Lung (tissue), 16 donors: Measurements from ENCODE around the gene RBM39. TPM values are rescaled to one million over a fixed set of nuclear protein-coding genes. Genes with fewer than 3 reads are reported as not detected.
A peak's percentile ranks its signal among the peaks of the same experiment; 100 is the strongest.

Experiments
- ATAC-seq: fragments of 200-7000 bp; cut with Tn5 transposase; one replicate; pipeline ENCODE4 v1.9.1; 2020; ENCODE audit warnings: moderate number of reproducible peaks; ENCODE audit not compliant: insufficient read depth, low FRiP score
- DNase-seq, 3 donors: peaks; one replicate each; pipeline ENCODE4 v3.0.0-alpha.2; 2013 to 2017
- H3K27ac ChIP-seq, 2 donors: one replicate each; pipeline ENCODE4 v1.5.1; 2013; ENCODE audit warnings: mild to moderate bottlenecking in 2 of 2, moderate library complexity in 2 of 2, control low read depth in 1 of 2, inconsistent platforms in 1 of 2, low read depth in 1 of 2, low read length in 1 of 2
- H3K27me3 ChIP-seq, 3 donors: one replicate each; pipeline ENCODE4 v1.5.1; 2013; ENCODE audit warnings: low read length in 2 of 3; ENCODE audit not compliant: control insufficient read depth in 3 of 3, insufficient read depth in 3 of 3
- H3K36me3 ChIP-seq, 4 donors: one replicate each; pipeline ENCODE4 v1.5.1; 2013; ENCODE audit warnings: low read length in 4 of 4, mild to moderate bottlenecking in 1 of 4, moderate library complexity in 1 of 4; ENCODE audit not compliant: control insufficient read depth in 4 of 4, insufficient read depth in 4 of 4
- H3K4me1 ChIP-seq, 5 donors: one replicate each; pipeline ENCODE4 v1.5.1; 2013; ENCODE audit warnings: low read length in 5 of 5, mild to moderate bottlenecking in 2 of 5, moderate library complexity in 1 of 5; ENCODE audit not compliant: control insufficient read depth in 5 of 5, insufficient read depth in 5 of 5
- H3K4me3 ChIP-seq: one replicate; pipeline ENCODE4 v1.5.1; 2013; ENCODE audit warnings: mild to moderate bottlenecking, control low read depth, moderate library complexity
- H3K9ac ChIP-seq, 2 donors: one replicate each; pipeline ENCODE4 v1.5.1; 2013; ENCODE audit warnings: low read length in 2 of 2, control low read depth in 1 of 2; ENCODE audit not compliant: insufficient read depth in 1 of 2
- H3K9me3 ChIP-seq, 4 donors: one replicate each; pipeline ENCODE4 v1.5.1; 2013; ENCODE audit warnings: low read length in 3 of 4, mild to moderate bottlenecking in 1 of 4, moderate library complexity in 1 of 4; ENCODE audit not compliant: control insufficient read depth in 4 of 4, insufficient read depth in 3 of 4
- WGBS, 2 donors: extraction: QIAGEN DNeasy Blood & Tissue Kit; methylation state at CpG; one replicate each; pipeline ENCODE4 v1.1.7; 2013; 5-methylcytosine and 5-hydroxymethylcytosine counted together
- long read RNA-seq, 5 donors: transcript quantifications; one replicate each; lab custom pipeline, GENCODE V29; 2026
- polyA plus RNA-seq, 2 donors: library from polyadenylated mRNA; stranded (reverse); fragments of 200-250 nt; gene quantifications; one replicate each; pipeline ENCODE4 v1.2.1, GENCODE V29; 2013
- total RNA-seq, 2 donors: library from RNA; depleted of rRNA in 1 of 2; stranded (reverse); fragments of >200 nt in 1 of 2; gene quantifications; one replicate each; pipeline ENCODE4 v1.2.1, GENCODE V29; 2014 to 2021
- TF ChIP-seq, protein P1 (sequence below): IDR thresholded peaks from 2 replicates; pipeline ENCODE4 v1.5.1; 2012; ENCODE audit warnings: mild to moderate bottlenecking; ENCODE audit errors: control extremely low read depth, extremely low read depth
- donor health status: control.
- donor health status: control.
- donor health status: Bipolar disorder and iron deficiency.
- donor health status: healthy.
- donor health status: DM: yes; HTN: yes; CAD: no.

Gene RBM39
- total RNA-seq (100 to 1,000 TPM; 230 to 689 TPM), polyA plus RNA-seq (100 to 1,000 TPM; 162 to 481 TPM)
- long read RNA-seq, donor 1, full-length matches to known transcripts, result 132 of 242 reads
- long read RNA-seq, donor 1, partial matches to known transcripts, result 110 of 242 reads
- long read RNA-seq, donor 1, other reads (novel, unspliced or antisense), result 0 of 242 reads
- long read RNA-seq, donor 2, transcript RBM39-235 (3 exons, 436 nt), result minor isoform, 7 of 89 reads
- long read RNA-seq, donor 2, transcript RBM39-241 (4 exons, 632 nt), result minor isoform, 7 of 89 reads
- long read RNA-seq, donor 2, transcript RBM39-222 (3 exons, 861 nt), result major isoform, 9 of 89 reads
- long read RNA-seq, donor 2, partial matches to known transcripts, result 48 of 89 reads
- long read RNA-seq, donor 2, other reads (novel, unspliced or antisense), result 0 of 89 reads
- long read RNA-seq, donor 3, transcript RBM39-240 (6 exons, 759 nt), result major isoform, 12 of 117 reads
- long read RNA-seq, donor 3, transcript RBM39-241 (4 exons, 632 nt), result minor isoform, 8 of 117 reads
- long read RNA-seq, donor 3, transcript RBM39-225 (6 exons, 825 nt), result minor isoform, 7 of 117 reads
- long read RNA-seq, donor 3, partial matches to known transcripts, result 64 of 117 reads
- long read RNA-seq, donor 3, other reads (novel, unspliced or antisense), result 0 of 117 reads
- long read RNA-seq, donor 4, partial matches to known transcripts, result 52 of 79 reads
- long read RNA-seq, donor 4, other reads (novel, unspliced or antisense), result 0 of 79 reads
- long read RNA-seq, donor 5, full-length matches to known transcripts, result 114 of 258 reads
- long read RNA-seq, donor 5, partial matches to known transcripts, result 130 of 258 reads
- long read RNA-seq, donor 5, other reads (novel, unspliced or antisense), result 14 of 258 reads

GRCh38 chr20:35741892-35742740, at the start of gene RBM39:
RBM39 (minus strand) TSS chr20:35742260; CDS start chr20:35740874, 1,386 bp downstream.
- peak within 1 kb of the TSS; percentile 94 for H3K4me3 ChIP-seq
- H3K4me1 ChIP-seq, result peaks cover 3 to 37% (median 9%) of the 10 kb centered on the region in 5 donors
- H3K36me3 ChIP-seq, result peaks cover 14 to 32% (median 20%) of the 10 kb centered on the region in 4 donors
- H3K9ac ChIP-seq, result peak within 1 kb of the TSS; percentile 98 to 100
- DNase-seq (peak; percentile 100), ATAC-seq (peak; percentile 94)
- peak within 1 kb of the TSS; percentile 98 to 100 for H3K27ac ChIP-seq
- 0% methylated on average over 66 of the region's 66 CpGs for WGBS, 2 donors
- TF ChIP-seq, protein P1, sequence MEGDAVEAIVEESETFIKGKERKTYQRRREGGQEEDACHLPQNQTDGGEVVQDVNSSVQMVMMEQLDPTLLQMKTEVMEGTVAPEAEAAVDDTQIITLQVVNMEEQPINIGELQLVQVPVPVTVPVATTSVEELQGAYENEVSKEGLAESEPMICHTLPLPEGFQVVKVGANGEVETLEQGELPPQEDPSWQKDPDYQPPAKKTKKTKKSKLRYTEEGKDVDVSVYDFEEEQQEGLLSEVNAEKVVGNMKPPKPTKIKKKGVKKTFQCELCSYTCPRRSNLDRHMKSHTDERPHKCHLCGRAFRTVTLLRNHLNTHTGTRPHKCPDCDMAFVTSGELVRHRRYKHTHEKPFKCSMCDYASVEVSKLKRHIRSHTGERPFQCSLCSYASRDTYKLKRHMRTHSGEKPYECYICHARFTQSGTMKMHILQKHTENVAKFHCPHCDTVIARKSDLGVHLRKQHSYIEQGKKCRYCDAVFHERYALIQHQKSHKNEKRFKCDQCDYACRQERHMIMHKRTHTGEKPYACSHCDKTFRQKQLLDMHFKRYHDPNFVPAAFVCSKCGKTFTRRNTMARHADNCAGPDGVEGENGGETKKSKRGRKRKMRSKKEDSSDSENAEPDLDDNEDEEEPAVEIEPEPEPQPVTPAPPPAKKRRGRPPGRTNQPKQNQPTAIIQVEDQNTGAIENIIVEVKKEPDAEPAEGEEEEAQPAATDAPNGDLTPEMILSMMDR, result peak; percentile 36
- no peaks in the 10 kb centered on the region for H3K9me3 ChIP-seq
- no peaks in the 10 kb centered on the region for H3K27me3 ChIP-seq

DNA sequence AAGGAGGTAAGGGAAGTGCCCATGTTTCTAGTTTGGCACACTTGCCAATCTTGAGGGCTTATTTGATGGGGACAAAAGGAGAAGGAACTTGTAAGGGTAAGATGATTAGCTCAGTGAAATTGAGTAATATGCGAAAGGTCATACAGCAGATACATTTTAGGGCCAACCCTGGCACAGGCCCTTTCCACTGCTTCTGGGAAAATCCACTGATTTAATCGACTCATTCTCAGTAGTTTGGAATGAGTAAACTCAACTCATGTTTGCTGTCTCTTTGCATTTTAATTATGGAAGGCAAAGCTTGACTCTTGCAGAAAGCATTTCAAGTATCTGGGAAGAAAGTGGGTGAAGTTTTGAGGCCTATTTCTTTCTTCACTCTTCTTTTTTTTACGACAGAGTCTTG, 49.8 kb upstream of the RBM39 start:
- ATAC-seq, result peak; percentile 80
- Histone ChIP-seq H3K27me3 (no peaks in the 10 kb centered on the region), H3K4me1 (peaks cover 0 to 6% (median 0%) of the 10 kb centered on the region in 5 donors), H3K4me3 (no peak overlapping the region), H3K36me3 (no peaks in the 10 kb centered on the region), H3K9ac (no peak overlapping the region), H3K9me3 (no peaks in the 10 kb centered on the region), H3K27ac (peak overlapping the region in 1 of 2 donors; percentile 33)
- 31 to 44% methylated on average over 3 of the region's 3 CpGs for WGBS, 2 donors
- TF ChIP-seq, protein P1, result no peak
- no peak for DNase-seq

GRCh38 chr20:35791097-35791496, 49.0 kb upstream of the RBM39 start:
- DNase-seq (no peak), ATAC-seq (no peak)
- no peak overlapping the region for H3K9ac ChIP-seq
- TF ChIP-seq, protein P1, result no peak
- H3K27me3 ChIP-seq, result no peaks in the 10 kb centered on the region
- 97 to 99% methylated on average over 5 of the region's 5 CpGs for WGBS, 2 donors
- no peak overlapping the region for H3K27ac ChIP-seq
- H3K9me3 ChIP-seq, result no peaks in the 10 kb centered on the region
- H3K36me3 ChIP-seq, result no peaks in the 10 kb centered on the region
- H3K4me1 ChIP-seq, result peaks cover 0 to 6% (median 0%) of the 10 kb centered on the region in 5 donors
- H3K4me3 ChIP-seq, result no peak overlapping the region
